ENCODE measurements around the gene DNHD1. TPM values are rescaled to one million over a fixed set of nuclear protein-coding genes. Genes with fewer than 3 reads are reported as not detected.

DNHD1 gene
- total RNA-seq, 1 experiment from 2014 or later: 13.9 TPM

GRCh38 chr11:6619004-6619745 is 122.1 kb downstream of the DNHD1 start, which contains the start of gene TPP1:
Gene TPP1 (minus strand): TSS chr11:6619422. CDS start chr11:6619400, 22 bp downstream.
- TF ChIP-seq EZH2 (IDR thresholded peaks at IDR 0.05; ENCODE audit: low read depth) (no peak), CTCF (conservative IDR thresholded peaks at IDR 0.05) (no peak)

GRCh38 chr11:6620636-6621035 is 123.6 kb downstream of the DNHD1 start:
- POLR2A ChIA-PET (ENCODE audit: unreplicated experiment): interaction anchor here (0.7 kb wide), 1 partner anchor 60 kb away, joined by 12 read pairs; no protein-coding TSS in a partner anchor
- Histone ChIP-seq H3K27me3 (ENCODE audit: insufficient read depth, low read depth) (no peaks in the 10 kb centered on the region), H3K9me2 (ENCODE audit: insufficient read depth) (no peaks in the 10 kb centered on the region), H4K20me1 (ENCODE audit: insufficient read depth) (no peaks in the 10 kb centered on the region), H2AFZ (no peak overlapping the region), H3K4me3 (no peak overlapping the region), H3F3A (ENCODE audit: insufficient read depth, low read depth) (no peaks in the 10 kb centered on the region), H3K4me2 (no peak overlapping the region), H3K4me1 (replicated peaks; ENCODE audit: insufficient read depth) (peaks cover 4% of the 10 kb centered on the region; the same call in 1 of the 2 replicates), H3K79me2 (ENCODE audit: low read depth) (peaks cover 4% of the 10 kb centered on the region; the same call in 1 of the 2 replicates), H3K36me3 (ENCODE audit: low read depth) (no peaks in the 10 kb centered on the region), H3K9me3 (ENCODE audit: insufficient read depth, low read depth) (no peaks in the 10 kb centered on the region), H3K27ac (no peak overlapping the region)
- intact Hi-C loops (cut with micrococcal nuclease; ENCODE audit: unreplicated experiment): no loop called here
- no TSS peak for BruUV-seq (replicated peaks)
- no peak for DNase-seq
- no peak for TF ChIP-seq EZH2 (IDR thresholded peaks at IDR 0.05; ENCODE audit: low read depth)
- no peak for TF ChIP-seq CTCF (conservative IDR thresholded peaks at IDR 0.05)
- CTCF ChIA-PET: no interaction called here

More at GRCh38 chr11:6619004-6619745, 122.1 kb downstream of the DNHD1 start, which contains the start of gene TPP1:
- Histone ChIP-seq H3F3A (ENCODE audit: insufficient read depth, low read depth) (no peaks in the 10 kb centered on the region), H3K9me3 (ENCODE audit: insufficient read depth, low read depth) (no peaks in the 10 kb centered on the region), H2AFZ (peak within 1 kb of the TSS; percentile 86), H3K27me3 (ENCODE audit: insufficient read depth, low read depth) (no peaks in the 10 kb centered on the region), H3K79me2 (ENCODE audit: low read depth) (peaks cover 4% of the 10 kb centered on the region; the same call in 1 of the 2 replicates), H3K4me3 (peak within 1 kb of the TSS; percentile 61), H4K20me1 (ENCODE audit: insufficient read depth) (no peaks in the 10 kb centered on the region), H3K4me2 (peak within 1 kb of the TSS; percentile 96), H3K4me1 (replicated peaks; ENCODE audit: insufficient read depth) (peaks cover 4% of the 10 kb centered on the region; the same call in 1 of the 2 replicates), H3K36me3 (ENCODE audit: low read depth) (no peaks in the 10 kb centered on the region), H3K27ac (no peak within 1 kb of the TSS), H3K9me2 (ENCODE audit: insufficient read depth) (no peaks in the 10 kb centered on the region)
- intact Hi-C loops (cut with micrococcal nuclease; ENCODE audit: unreplicated experiment): no loop called here
- peak; percentile 71 to 79 for DNase-seq
- BruUV-seq (replicated peaks): no TSS peak
- ChIA-PET CTCF (interaction anchor here (0.5 to 0.6 kb wide), 3 partner anchors 16 to 144 kb away, joined by 3 to 6 read pairs (median 4); no protein-coding TSS in a partner anchor), POLR2A (ENCODE audit: unreplicated experiment) (interaction anchor here (0.6 kb wide), 1 partner anchor 33 kb away, joined by 3 read pairs; no protein-coding TSS in a partner anchor)

Other genes with a start within 250 kb of the DNHD1 start
- not detected in 2 replicates for gene CCKBR, start 237.4 kb upstream of the DNHD1 start, total RNA-seq (2021)
- 25.7 and 26.0 TPM in 2 replicates for gene CAVIN3, start 176.8 kb upstream of the DNHD1 start, total RNA-seq (2021)
- 7.2 and 9.2 TPM in 2 replicates for gene SMPD1, start 106.8 kb upstream of the DNHD1 start, total RNA-seq (2021)
- 0.90 and 1.4 TPM in 2 replicates for gene APBB1, start 78.2 kb upstream of the DNHD1 start, total RNA-seq (2021)
- 0.68 TPM in 1 of 2 replicates, not detected in the other for gene HPX, start 56.3 kb upstream of the DNHD1 start, total RNA-seq (2021)
- gene TRIM3, start 23.3 kb upstream of the DNHD1 start, total RNA-seq (2021): 7.1 and 9.0 TPM in 2 replicates
- gene ARFIP2, start 15.9 kb upstream of the DNHD1 start, total RNA-seq (2021): 42.7 and 49.5 TPM in 2 replicates
- 18.5 and 22.3 TPM in 2 replicates for gene TIMM10B, start 15.8 kb upstream of the DNHD1 start, total RNA-seq (2021)
- 10.0 and 10.1 TPM in 2 replicates for gene RRP8, start 106.3 kb downstream of the DNHD1 start, total RNA-seq (2021)
- 65.3 and 69.7 TPM in 2 replicates for gene ILK, start 106.5 kb downstream of the DNHD1 start, total RNA-seq (2021)
- 51.5 and 61.2 TPM in 2 replicates for gene TAF10, start 114.9 kb downstream of the DNHD1 start, total RNA-seq (2021)
- 31.4 and 46.7 TPM in 2 replicates for gene TPP1, start 122.1 kb downstream of the DNHD1 start, total RNA-seq (2021)
- gene DCHS1, start 158.5 kb downstream of the DNHD1 start, total RNA-seq (2021): 0.20 and 0.22 TPM in 2 replicates
- 35.5 and 42.4 TPM in 2 replicates for gene MRPL17, start 186.1 kb downstream of the DNHD1 start, total RNA-seq (2021)

Data from PC-9 (cell line).